ENCODE measurements around the gene ZCCHC13. TPM values are rescaled to one million over a fixed set of nuclear protein-coding genes. Genes with fewer than 3 reads are reported as not detected.

ZCCHC13 gene
- total RNA-seq = not detected in 2 replicates

GRCh38 chrX:74304016-74304415, at the start of gene ZCCHC13:
TSS of gene ZCCHC13 (plus strand) at chrX:74304180. CDS start at chrX:74304267, 87 bp downstream.

Other genes starting within 250 kb of the ZCCHC13 start
- gene SLC16A2, start 117.3 kb downstream of the ZCCHC13 start, total RNA-seq = 0.36 and 0.94 TPM in 2 replicates

Data from endothelial cell of coronary artery (primary cell).